Neural progenitor cell (in vitro differentiated cells): Measurements from ENCODE around the gene FFAR1.

Experiments
- CTCF ChIP-seq: fragments of 200-600 bp; sonication (generic); IDR thresholded peaks from 2 replicates; pipeline ENCODE4 v1.5.1; 2017; ENCODE audit warnings: antibody characterized with exemption, mild to moderate bottlenecking
- EZH2 ChIP-seq: fragments of 200-600 bp; sonication (generic); IDR thresholded peaks from 2 replicates; pipeline ENCODE4 v1.6.1; 2017; ENCODE audit warnings: antibody characterized with exemption, mild to moderate bottlenecking, moderate library complexity

- TF ChIP-seq CTCF (no peak), EZH2 (no peak)
Observed at GRCh38 chr19:35347171-35347929, at the start of gene FFAR1.
